ENCODE data around the gene CAMK2N2. TPM values are rescaled to one million over a fixed set of nuclear protein-coding genes. Genes with fewer than 3 reads are reported as not detected.

CAMK2N2 gene
- total RNA-seq, 1 donor from 2014 or later: 0.43 TPM

DNA sequence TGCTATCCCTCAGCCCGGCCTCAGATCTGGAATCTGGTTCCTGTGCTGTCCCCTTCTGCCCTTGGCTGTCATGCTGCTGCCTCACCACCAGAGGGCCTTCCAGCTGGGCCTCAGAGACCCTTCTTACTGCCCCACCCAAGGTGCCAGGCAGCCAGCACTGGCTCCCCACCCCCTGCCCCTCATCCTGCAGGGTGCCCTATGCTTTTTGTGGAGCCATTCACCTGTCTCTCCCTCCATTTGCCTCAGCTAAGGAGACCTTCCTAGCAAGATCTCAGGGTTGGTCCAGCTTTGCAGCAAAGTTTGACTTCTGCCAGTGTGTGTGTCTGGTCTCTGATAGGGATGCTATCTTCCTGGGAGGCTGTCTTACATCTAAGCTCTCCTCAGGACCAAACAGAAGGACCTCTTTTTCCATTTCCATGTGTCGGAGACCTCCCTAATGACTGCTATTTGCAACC is 33.8 kb downstream of the CAMK2N2 start:
- peak; percentile 79 for ATAC-seq
- no peak for DNase-seq (ENCODE audit: low spot score)

- DNase-seq (ENCODE audit: low spot score): no peak
- ATAC-seq: no peak
Measured at GRCh38 chr3:184223946-184224345, 37.4 kb downstream of the CAMK2N2 start.

DNA sequence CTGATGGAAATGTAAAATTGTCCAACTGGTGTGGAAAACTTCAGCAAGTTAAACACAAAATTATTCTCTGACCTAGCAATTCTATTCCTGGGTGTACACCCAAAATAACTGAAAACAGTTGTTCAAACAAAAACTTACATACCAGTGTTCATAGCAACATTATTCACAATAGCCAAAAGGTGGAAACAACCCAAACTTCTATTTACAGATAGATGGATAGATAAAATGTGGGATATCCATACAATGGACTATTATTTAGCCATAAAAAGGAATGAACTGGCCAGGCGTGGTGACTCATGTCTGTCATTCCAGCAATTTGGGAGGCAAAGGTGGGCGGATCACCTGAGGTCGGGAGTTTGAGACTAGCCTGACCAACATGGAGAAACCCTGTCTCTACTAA is 38.8 kb downstream of the CAMK2N2 start:
- no peak for ATAC-seq
- DNase-seq (ENCODE audit: low spot score): no peak

DNA sequence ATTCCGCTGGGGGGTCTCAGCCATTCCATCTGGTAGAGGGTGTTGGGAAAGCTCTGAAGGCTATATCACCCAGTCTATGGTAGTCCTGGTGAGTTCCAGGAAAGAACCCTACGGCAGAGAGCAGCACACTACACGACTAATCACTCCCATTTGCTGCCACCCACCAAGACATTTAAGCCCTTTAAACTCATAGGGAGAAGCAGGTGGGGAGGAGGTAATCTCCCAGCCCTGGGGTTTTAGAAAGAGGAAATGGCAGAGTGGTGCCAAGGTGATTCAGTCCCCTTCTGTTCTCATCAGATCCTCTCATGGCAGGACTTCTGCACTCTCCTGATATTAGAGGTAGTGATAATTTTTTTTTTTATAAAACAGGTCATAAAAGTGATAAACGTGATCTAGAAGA is 42.5 kb downstream of the CAMK2N2 start:
- ATAC-seq (no peak), DNase-seq (ENCODE audit: low spot score) (no peak)

- DNase-seq (ENCODE audit: low spot score): no peak
- ATAC-seq: no peak
Measured at GRCh38 chr3:184211718-184212117, 49.6 kb downstream of the CAMK2N2 start.

DNA sequence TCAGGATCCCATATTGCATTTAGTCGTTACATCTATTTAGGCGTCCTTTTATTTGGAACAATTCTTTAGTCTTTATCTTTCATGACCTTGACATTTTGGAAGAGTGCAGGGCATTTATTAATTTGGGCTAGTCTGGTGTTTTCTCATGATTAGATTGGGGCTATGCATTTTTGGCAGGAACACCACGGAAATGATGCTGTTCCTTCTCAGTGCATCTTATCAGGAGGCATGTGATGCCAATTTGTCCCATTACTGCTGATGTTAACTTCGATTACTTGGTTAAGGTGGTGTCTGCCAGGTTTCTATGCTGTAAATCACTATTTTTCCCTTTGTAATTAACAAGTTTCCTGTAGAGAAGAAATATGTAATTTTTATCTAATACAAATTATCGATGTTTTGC is 50.1 kb downstream of the CAMK2N2 start:
- DNase-seq (ENCODE audit: low spot score) (no peak), ATAC-seq (no peak)

Other genes starting within 250 kb of the CAMK2N2 start
- gene ABCC5, start 243.7 kb downstream of the CAMK2N2 start, total RNA-seq: 7.2 TPM
- gene HTR3D, start 229.8 kb downstream of the CAMK2N2 start, total RNA-seq: not detected
- not detected for gene HTR3C, start 208.5 kb downstream of the CAMK2N2 start, total RNA-seq
- not detected for gene HTR3E, start 164.5 kb downstream of the CAMK2N2 start, total RNA-seq
- 19.6 TPM for gene EIF2B5, start 126.2 kb downstream of the CAMK2N2 start, total RNA-seq
- gene DVL3, start 106.2 kb downstream of the CAMK2N2 start, total RNA-seq: 26.9 TPM
- gene AP2M1, start 86.7 kb downstream of the CAMK2N2 start, total RNA-seq: 119 TPM
- 53.8 TPM for gene ABCF3, start 75.4 kb downstream of the CAMK2N2 start, total RNA-seq
- gene VWA5B2, start 32.0 kb downstream of the CAMK2N2 start, total RNA-seq: 0.75 TPM
- gene ALG3, start 12.6 kb downstream of the CAMK2N2 start, total RNA-seq: 38.8 TPM
- gene EEF1AKMT4, start 11.9 kb downstream of the CAMK2N2 start, total RNA-seq: 7.0 TPM
- not detected for gene ECE2, start 14.5 kb upstream of the CAMK2N2 start, total RNA-seq
- gene PSMD2, start 37.7 kb upstream of the CAMK2N2 start, total RNA-seq: 94.1 TPM
- gene EIF4G1, start 53.1 kb upstream of the CAMK2N2 start, total RNA-seq: 341 TPM
- gene FAM131A, start 76.0 kb upstream of the CAMK2N2 start, total RNA-seq: 2.5 TPM
- gene CLCN2, start 100.1 kb upstream of the CAMK2N2 start, total RNA-seq: 4.8 TPM
- 33.9 TPM for gene POLR2H, start 100.2 kb upstream of the CAMK2N2 start, total RNA-seq
- gene THPO, start 116.7 kb upstream of the CAMK2N2 start, total RNA-seq: 8.5 TPM
- gene CHRD, start 118.5 kb upstream of the CAMK2N2 start, total RNA-seq: 88.3 TPM

Data from left lobe of liver (tissue), 2 donors.